NB4 (cell line): ENCODE measurements around the gene UBE2N.

Source experiments
- CTCF ChIP-seq: IDR thresholded peaks from one replicate; pipeline ENCODE4 v1.5.1; 2012; ENCODE audit warnings: low read depth, low read length
- POLR2A ChIP-seq: IDR thresholded peaks from 2 replicates; pipeline ENCODE4 v1.6.1; 2011; ENCODE audit warnings: mild to moderate bottlenecking; ENCODE audit not compliant: insufficient read length; ENCODE audit errors: extremely low read depth

- TF ChIP-seq CTCF (no peak), POLR2A (no peak)
Observed at GRCh38 chr12:93483151-93483807, 41.5 kb upstream of the UBE2N start.
